ENCODE measurements around the gene CRKL.

DNA sequence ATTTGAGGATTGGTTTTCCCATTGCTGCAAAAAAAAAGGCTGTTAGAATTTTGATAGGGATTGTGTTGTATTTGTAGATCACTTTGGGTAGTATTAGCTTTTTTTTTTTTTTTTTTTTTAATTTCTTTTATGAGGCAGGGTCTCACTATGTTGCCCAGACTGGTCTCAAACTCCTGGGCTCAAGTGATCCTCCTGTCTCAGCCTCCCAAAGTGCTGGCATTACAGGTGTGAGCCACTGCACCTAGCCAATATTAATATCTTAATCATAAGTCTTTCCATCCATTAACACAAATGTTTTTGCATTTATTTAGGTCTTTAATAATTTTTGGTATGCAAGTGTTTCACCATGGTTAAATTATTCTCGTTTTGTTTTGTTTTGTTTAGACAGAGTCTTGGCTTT lies 26.8 kb downstream of the CRKL start:
- TF ChIP-seq CTCF (IDR thresholded peaks at IDR 0.05) (no peak), POLR2A (IDR thresholded peaks at IDR 0.05) (no peak)

Data from adrenal gland (tissue), 5 donors.